K562 (cell line): ENCODE measurements around the gene NOSTRIN. TPM values are rescaled to one million over a fixed set of nuclear protein-coding genes. Genes with fewer than 3 reads are reported as not detected.

Experiments
- ATAC-seq: fragments of 200-7000 bp; cut with Tn5 transposase; 3 replicates; pipeline ENCODE4 v1.9.1; 2020; ENCODE audit warnings: moderate library complexity
- BruUV-seq: library from RNA; stranded (reverse); fragments of 400-500 nt; replicated peaks from 2 replicates; lab custom pipeline; 2021; lab: Mats Ljungman, UMichigan
- CTCF ChIA-PET: fragments of 300-600 bp; formaldehyde crosslinking; extraction: SDS; loops from one replicate; lab custom pipeline; 2021; ENCODE audit warnings: low intra/inter-chr PET ratio; lab: Yijun Ruan, JAX
- POLR2A ChIA-PET: fragments of 300-600, 350-650 bp; sonication (Branson Sonifier 250); formaldehyde crosslinking; extraction: SDS; loops from one replicate; lab custom pipeline; 2021; ENCODE audit warnings: antibody characterized with exemption, inconsistent platforms; lab: Yijun Ruan, JAX
- DNase-seq, 4 experiments: peaks; one replicate each; pipeline versions ENCODE4 v3.0.0 to v3.0.0-alpha.2; 2011 to 2018; ENCODE audit warnings: low spot score in 3 of 4, mixed read lengths in 3 of 4; ENCODE audit errors: extremely low read depth in 1 of 4
- FAIRE-seq: peaks from 2 replicates; lab custom pipeline; 2011; peaks lifted over from hg19 to GRCh38; lab: Jason Lieb, UNC
- H2AFZ ChIP-seq: 2 replicates; pipeline ENCODE4 v1.6.0; 2011; ENCODE audit warnings: low read depth, low read length, control low read depth, inconsistent platforms
- H3K27ac ChIP-seq: fragments of 200-600 bp; 3 replicates; pipeline ENCODE4 v1.8.0; 2011; ENCODE audit warnings: low read depth, mild to moderate bottlenecking, control low read depth, inconsistent platforms, low read length, moderate library complexity, mixed read lengths; ENCODE audit errors: extremely low read depth
- H3K27me3 ChIP-seq, 2 experiments: fragments of 300-600 bp in 1 of 2; 2 replicates in 1 of 2; 3 replicates in 1 of 2; pipeline versions ENCODE4 v1.6.0 to v1.8.0; 2011; ENCODE audit warnings: inconsistent platforms in 2 of 2, low read length in 2 of 2, mild to moderate bottlenecking in 1 of 2, mixed read lengths in 1 of 2, moderate library complexity in 1 of 2; ENCODE audit not compliant: control insufficient read depth in 2 of 2, insufficient read depth in 2 of 2
- H3K36me3 ChIP-seq: fragments of 300-600 bp; 3 replicates; pipeline ENCODE4 v1.8.0; 2011; ENCODE audit warnings: mild to moderate bottlenecking, low read length, inconsistent platforms; ENCODE audit not compliant: control insufficient read depth, insufficient read depth
- H3K4me1 ChIP-seq, 2 experiments: fragments of 200-600 bp in 1 of 2; replicated peaks in 1 of 2; 2 replicates in 1 of 2; 3 replicates in 1 of 2; pipeline versions ENCODE4 v1.5.1 to v1.8.0; 2011; ENCODE audit warnings: inconsistent platforms in 2 of 2, low read length in 2 of 2, mild to moderate bottlenecking in 1 of 2, mixed read lengths in 1 of 2, moderate library complexity in 1 of 2; ENCODE audit not compliant: control insufficient read depth in 2 of 2, insufficient read depth in 2 of 2
- H3K4me2 ChIP-seq: 2 replicates; pipeline ENCODE4 v1.6.1; 2011; ENCODE audit warnings: low read length, control low read depth, inconsistent platforms, mixed read lengths; ENCODE audit not compliant: insufficient read depth
- H3K4me3 ChIP-seq: fragments of 200-600 bp; sonication (generic), shearing (Covaris generic); 2 replicates; pipeline ENCODE4 v1.5.1; 2016; ENCODE audit warnings: control low read depth, inconsistent platforms
- H3K79me2 ChIP-seq: fragments of 200-600 bp; 3 replicates; pipeline ENCODE4 v1.8.0; 2011; ENCODE audit warnings: low read length, inconsistent platforms; ENCODE audit not compliant: control insufficient read depth, insufficient read depth
- H3K9ac ChIP-seq, 2 experiments: 2 replicates each; pipeline versions ENCODE4 v1.6.0 to v1.6.1; 2011; ENCODE audit warnings: low read depth in 2 of 2, low read length in 2 of 2, control low read depth in 1 of 2, inconsistent platforms in 1 of 2, mild to moderate bottlenecking in 1 of 2, mixed read lengths in 1 of 2; ENCODE audit not compliant: insufficient read depth in 1 of 2
- H3K9me1 ChIP-seq: one replicate; pipeline ENCODE4 v1.6.0; 2011; ENCODE audit warnings: inconsistent platforms, mild to moderate bottlenecking, low read length, moderate library complexity; ENCODE audit not compliant: control insufficient read depth, insufficient read depth
- H3K9me3 ChIP-seq: replicated peaks from 2 replicates; pipeline ENCODE4 v1.5.1; 2011; ENCODE audit warnings: low read depth, low read length, inconsistent platforms; ENCODE audit not compliant: control insufficient read depth, insufficient read depth
- H4K20me1 ChIP-seq: replicated peaks from 2 replicates; pipeline ENCODE4 v1.6.1; 2011; ENCODE audit warnings: low read length, inconsistent platforms, mixed read lengths; ENCODE audit not compliant: control insufficient read depth, insufficient read depth
- CHD1 ChIP-seq: fragments of 200-600 bp; sonication (generic); IDR thresholded peaks from one replicate; pipeline ENCODE4 v1.6.1; 2012; ENCODE audit warnings: mild to moderate bottlenecking, moderate library complexity, low read length, inconsistent platforms
- COPS2 ChIP-seq: fragments of 450-650 bp; conservative IDR thresholded peaks from 2 replicates; pipeline ENCODE4 v1.6.1; 2016; ENCODE audit warnings: mild to moderate bottlenecking, moderate library complexity
- CSDE1 ChIP-seq, 2 experiments: fragments of 450-650 bp; IDR thresholded peaks; 2 replicates each; pipeline ENCODE4 v1.6.1; 2016; ENCODE audit warnings: mild to moderate bottlenecking in 1 of 2
- ERF ChIP-seq: fragments of 450-650 bp; formaldehyde crosslinking; IDR thresholded peaks from 2 replicates; pipeline ENCODE4 v1.4.0; 2020; ENCODE audit warnings: mild to moderate bottlenecking, mixed read lengths
- NFATC3 ChIP-seq: fragments of 450-650 bp; IDR thresholded peaks from 2 replicates; pipeline ENCODE4 v1.6.1; 2017; ENCODE audit warnings: mild to moderate bottlenecking
- POLR2G ChIP-seq: fragments of 200-400 bp; formaldehyde crosslinking; IDR thresholded peaks from 2 replicates; pipeline ENCODE4 v1.6.1; 2017; ENCODE audit warnings: low read depth, mild to moderate bottlenecking, antibody characterized with exemption, low read length, moderate library complexity
- POLR3A ChIP-seq: IDR thresholded peaks from 2 replicates; pipeline ENCODE4 v1.6.1; 2011; ENCODE audit warnings: borderline replicate concordance, mild to moderate bottlenecking, moderate library complexity; ENCODE audit not compliant: insufficient read length, insufficient read depth; ENCODE audit errors: extremely low read depth
- RNF2 ChIP-seq: sonication (generic); IDR thresholded peaks from 2 replicates; pipeline ENCODE4 v1.6.1; 2016
- ZFP36 ChIP-seq: fragments of 150-350 bp; IDR thresholded peaks from 2 replicates; pipeline ENCODE4 v1.6.1; 2018; ENCODE audit warnings: low read length, low read depth; ENCODE audit not compliant: partially characterized antibody
- ZFX ChIP-seq: sonication (generic); formaldehyde crosslinking; IDR thresholded peaks from 2 replicates; pipeline ENCODE4 v1.8.0; 2022; ENCODE audit warnings: mild to moderate bottlenecking, missing genetic modification reagents, moderate library complexity
- ZNF668 ChIP-seq: fragments of 250-450 bp; sonication (Bioruptor Pico); IDR thresholded peaks from 2 replicates; pipeline ENCODE4 v1.8.0; 2022; ENCODE audit warnings: mild to moderate bottlenecking, inconsistent platforms
- ZZZ3 ChIP-seq: fragments of 450-650 bp; IDR thresholded peaks from 2 replicates; pipeline ENCODE4 v1.6.1; 2016; ENCODE audit warnings: antibody characterized with exemption, mild to moderate bottlenecking, moderate library complexity
- WGBS: fragments of 100-300 bp; shearing (Covaris generic); methylation state at CpG from one replicate; pipeline ENCODE4 v1.1.6; 2016; ENCODE audit warnings: low coverage, mixed read lengths; ENCODE audit not compliant: insufficient coverage; ENCODE audit errors: missing lambda C conversion rate; 5-methylcytosine and 5-hydroxymethylcytosine counted together
- in situ Hi-C: fragments of 300-500 bp; cut with MboI; formaldehyde crosslinking; loops from 4 replicates; pipeline ENCODE4 v1.15.0; 2018; ENCODE audit warnings: inconsistent platforms, mixed read lengths
- intact Hi-C: fragments of 100-400 bp; cut with micrococcal nuclease; formaldehyde crosslinking; loops from 2 replicates; pipeline ENCODE4 v1.14.2; 2022
- polyA plus RNA-seq, 8 experiments: library from polyadenylated mRNA; depleted of rRNA in 4 of 8; stranded (reverse) in 5 of 8; unstranded in 3 of 8; fragments of >200 nt; fragmentation: Nextera tagmentation in 2 of 8; fragmentation: Illumina TruSeq in 1 of 8; extraction: Ambion mirVana in 2 of 8; extraction: Trizol in 1 of 8; gene quantifications; 2 replicates each; pipeline versions ENCODE4 v1.2.1 to v1.2.3, GENCODE V29; 2011 to 2014; ENCODE audit warnings: inconsistent platforms in 1 of 8, missing spikeins in 1 of 8
- total RNA-seq, 7 experiments: library from RNA; depleted of rRNA in 6 of 7; stranded (reverse); fragments of >200 nt in 6 of 7; fragmentation: Illumina TruSeq in 2 of 7; extraction: Trizol in 2 of 7; gene quantifications; 2 replicates each; pipeline versions ENCODE4 v1.2.1 to v1.2.3, GENCODE V29; 2011 to 2021; ENCODE audit warnings: low replicate concordance in 1 of 7
- TF ChIP-seq, protein P1 (sequence below): conservative IDR thresholded peaks from 2 replicates; pipeline ENCODE4 v1.6.1; 2011; ENCODE audit warnings: low read depth, mild to moderate bottlenecking, low read length; ENCODE audit not compliant: control insufficient read depth
- TF ChIP-seq, protein P2 (sequence below): fragments of 450-650 bp; IDR thresholded peaks from 2 replicates; pipeline ENCODE4 v1.6.1; 2017; ENCODE audit warnings: mild to moderate bottlenecking, moderate library complexity

Gene NOSTRIN
- total and polyA plus RNA-seq, 9 of the 15 experiments (the other 6 are each of a cell fraction or from before 2014, with no cell fraction given), result 26.7 to 82.9 (median 56.3) TPM

DNA sequence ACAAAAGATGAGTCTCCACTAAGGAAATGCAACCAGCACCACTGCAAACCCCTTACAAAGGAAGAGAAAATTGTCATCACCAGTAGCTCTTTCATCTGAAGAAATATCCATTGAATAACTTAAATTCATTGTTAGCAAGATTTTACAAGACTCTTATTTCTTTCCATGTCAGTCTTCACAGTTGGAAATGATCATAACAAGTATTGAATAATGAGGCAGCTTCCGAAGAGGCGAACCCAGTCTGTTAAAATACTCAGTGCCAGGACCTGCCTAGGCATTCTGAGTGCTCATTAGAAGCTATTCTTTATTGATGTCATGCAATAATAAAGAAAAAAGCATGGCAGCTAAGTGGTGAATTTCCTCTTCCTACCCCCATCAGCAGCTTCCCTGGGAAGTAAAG, 33.5 kb downstream of the NOSTRIN start:
- Histone ChIP-seq H3K4me2 (no peak overlapping the region), H3K4me3 (no peak overlapping the region), H3K27me3 (no peaks in the 10 kb centered on the region), H3K9me1 (no peaks in the 10 kb centered on the region), H3K27ac (no peak overlapping the region), H2AFZ (no peak overlapping the region), H4K20me1 (no peaks in the 10 kb centered on the region), H3K9ac (no peak overlapping the region), H3K36me3 (peaks cover 46% of the 10 kb centered on the region), H3K79me2 (no peaks in the 10 kb centered on the region), H3K4me1 (no peaks in the 10 kb centered on the region), H3K9me3 (no peaks in the 10 kb centered on the region)
- ChIA-PET CTCF (no interaction called here), POLR2A (interaction anchor here (1.1 to 2.8 kb wide), 3 partner anchors 9 to 18 kb away, joined by 4 to 11 read pairs (median 8); no protein-coding TSS in a partner anchor)
- FAIRE-seq, result no peak
- intact Hi-C loops (no loop called here), in situ Hi-C loops (no loop called here)
- 91% methylated on average over 2 of the region's 2 CpGs for WGBS
- no peak for ATAC-seq
- no peak for DNase-seq
- TF ChIP-seq CHD1, result no peak
- TF ChIP-seq POLR2G, result no peak
- TF ChIP-seq ZNF668 (CRISPR knock-in tag), result no peak
- TF ChIP-seq, protein P1, sequence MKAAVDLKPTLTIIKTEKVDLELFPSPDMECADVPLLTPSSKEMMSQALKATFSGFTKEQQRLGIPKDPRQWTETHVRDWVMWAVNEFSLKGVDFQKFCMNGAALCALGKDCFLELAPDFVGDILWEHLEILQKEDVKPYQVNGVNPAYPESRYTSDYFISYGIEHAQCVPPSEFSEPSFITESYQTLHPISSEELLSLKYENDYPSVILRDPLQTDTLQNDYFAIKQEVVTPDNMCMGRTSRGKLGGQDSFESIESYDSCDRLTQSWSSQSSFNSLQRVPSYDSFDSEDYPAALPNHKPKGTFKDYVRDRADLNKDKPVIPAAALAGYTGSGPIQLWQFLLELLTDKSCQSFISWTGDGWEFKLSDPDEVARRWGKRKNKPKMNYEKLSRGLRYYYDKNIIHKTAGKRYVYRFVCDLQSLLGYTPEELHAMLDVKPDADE, result no peak
- TF ChIP-seq NFATC3, result no peak
- TF ChIP-seq ZFP36, result no peak
- TF ChIP-seq ERF (CRISPR knock-in tag), result no peak
- TF ChIP-seq POLR3A, result no peak
- TF ChIP-seq ZFX (CRISPR knock-in tag), result no peak
- TF ChIP-seq COPS2, result no peak
- no peak for TF ChIP-seq RNF2
- TF ChIP-seq ZZZ3, result no peak
- no peak for TF ChIP-seq CSDE1 (IDR thresholded peaks at IDR 0.05)
- TF ChIP-seq, protein P2, sequence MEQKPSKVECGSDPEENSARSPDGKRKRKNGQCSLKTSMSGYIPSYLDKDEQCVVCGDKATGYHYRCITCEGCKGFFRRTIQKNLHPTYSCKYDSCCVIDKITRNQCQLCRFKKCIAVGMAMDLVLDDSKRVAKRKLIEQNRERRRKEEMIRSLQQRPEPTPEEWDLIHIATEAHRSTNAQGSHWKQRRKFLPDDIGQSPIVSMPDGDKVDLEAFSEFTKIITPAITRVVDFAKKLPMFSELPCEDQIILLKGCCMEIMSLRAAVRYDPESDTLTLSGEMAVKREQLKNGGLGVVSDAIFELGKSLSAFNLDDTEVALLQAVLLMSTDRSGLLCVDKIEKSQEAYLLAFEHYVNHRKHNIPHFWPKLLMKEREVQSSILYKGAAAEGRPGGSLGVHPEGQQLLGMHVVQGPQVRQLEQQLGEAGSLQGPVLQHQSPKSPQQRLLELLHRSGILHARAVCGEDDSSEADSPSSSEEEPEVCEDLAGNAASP, result no peak
- no TSS peak for BruUV-seq
